Osteocyte (in vitro differentiated cells): ENCODE data around the gene SLC7A8. TPM values are rescaled to one million over a fixed set of nuclear protein-coding genes. Genes with fewer than 3 reads are reported as not detected.

ENCODE experiments used
- DNase-seq: peaks from one replicate; pipeline ENCODE4 v3.0.0; 2021; ENCODE audit warnings: mixed read lengths; ENCODE audit not compliant: unreplicated experiment; ENCODE audit errors: extremely low spot score
- H3K27ac Mint-ChIP-seq: one replicate; pipeline ENCODE4 v1.8.0; 2021; ENCODE audit warnings: mild to moderate bottlenecking, mixed read lengths; ENCODE audit not compliant: unreplicated experiment
- H3K27me3 Mint-ChIP-seq: one replicate; pipeline ENCODE4 v1.8.0; 2021; ENCODE audit warnings: mixed read lengths; ENCODE audit not compliant: unreplicated experiment
- H3K36me3 Mint-ChIP-seq: one replicate; pipeline ENCODE4 v1.8.0; 2021; ENCODE audit warnings: mixed read lengths; ENCODE audit not compliant: unreplicated experiment
- H3K4me1 Mint-ChIP-seq: one replicate; pipeline ENCODE4 v1.8.0; 2021; ENCODE audit warnings: mixed read lengths; ENCODE audit not compliant: unreplicated experiment
- H3K4me3 Mint-ChIP-seq: one replicate; pipeline ENCODE4 v1.8.0; 2021; ENCODE audit warnings: mild to moderate bottlenecking, moderate library complexity, mixed read lengths; ENCODE audit not compliant: unreplicated experiment
- H3K9me3 Mint-ChIP-seq: one replicate; pipeline ENCODE4 v1.8.0; 2021; ENCODE audit warnings: mixed read lengths; ENCODE audit not compliant: unreplicated experiment
- total RNA-seq: library from RNA; stranded (reverse); gene quantifications from 2 replicates; pipeline ENCODE4 v1.2.1, GENCODE V29; 2021
- TF ChIP-seq, protein P1 (sequence below): fragments of 200-600 bp; sonication (generic); IDR thresholded peaks from 2 replicates; pipeline ENCODE4 v1.5.0; 2021; ENCODE audit warnings: antibody characterized with exemption, mild to moderate bottlenecking, moderate library complexity

The SLC7A8 gene
- total RNA-seq, 1 donor from 2014 or later: 0.75 TPM

- H3K4me3 Mint-ChIP-seq: no peak overlapping the region
- peaks cover 43% of the 10 kb centered on the region for H3K27me3 Mint-ChIP-seq
- no peaks in the 10 kb centered on the region for H3K9me3 Mint-ChIP-seq
- no peak for DNase-seq
- no peaks in the 10 kb centered on the region for H3K36me3 Mint-ChIP-seq
- peaks cover 5% of the 10 kb centered on the region for H3K4me1 Mint-ChIP-seq
- H3K27ac Mint-ChIP-seq: no peak overlapping the region
- TF ChIP-seq, protein P1, sequence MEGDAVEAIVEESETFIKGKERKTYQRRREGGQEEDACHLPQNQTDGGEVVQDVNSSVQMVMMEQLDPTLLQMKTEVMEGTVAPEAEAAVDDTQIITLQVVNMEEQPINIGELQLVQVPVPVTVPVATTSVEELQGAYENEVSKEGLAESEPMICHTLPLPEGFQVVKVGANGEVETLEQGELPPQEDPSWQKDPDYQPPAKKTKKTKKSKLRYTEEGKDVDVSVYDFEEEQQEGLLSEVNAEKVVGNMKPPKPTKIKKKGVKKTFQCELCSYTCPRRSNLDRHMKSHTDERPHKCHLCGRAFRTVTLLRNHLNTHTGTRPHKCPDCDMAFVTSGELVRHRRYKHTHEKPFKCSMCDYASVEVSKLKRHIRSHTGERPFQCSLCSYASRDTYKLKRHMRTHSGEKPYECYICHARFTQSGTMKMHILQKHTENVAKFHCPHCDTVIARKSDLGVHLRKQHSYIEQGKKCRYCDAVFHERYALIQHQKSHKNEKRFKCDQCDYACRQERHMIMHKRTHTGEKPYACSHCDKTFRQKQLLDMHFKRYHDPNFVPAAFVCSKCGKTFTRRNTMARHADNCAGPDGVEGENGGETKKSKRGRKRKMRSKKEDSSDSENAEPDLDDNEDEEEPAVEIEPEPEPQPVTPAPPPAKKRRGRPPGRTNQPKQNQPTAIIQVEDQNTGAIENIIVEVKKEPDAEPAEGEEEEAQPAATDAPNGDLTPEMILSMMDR: no peak
Observed at GRCh38 chr14:23125933-23126524, 57.4 kb downstream of the SLC7A8 start.

DNA sequence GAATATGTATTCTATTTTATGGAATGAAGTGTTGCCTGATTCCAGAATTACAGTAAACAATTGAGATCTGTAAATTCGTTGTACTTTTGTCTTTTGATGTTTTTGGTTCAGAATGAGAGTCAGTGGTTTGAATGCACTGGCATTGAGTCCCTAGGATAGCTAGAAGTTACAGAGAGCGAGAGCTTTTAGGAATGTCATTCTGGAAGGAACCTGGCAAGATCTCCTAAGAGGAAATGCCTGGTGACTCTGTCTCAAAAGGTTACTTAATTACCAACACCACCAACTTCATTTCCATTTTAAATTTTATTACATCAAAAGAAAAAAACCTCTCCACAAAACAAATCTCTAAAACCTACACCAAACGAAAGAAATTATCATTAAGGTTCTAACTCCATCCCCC lies 58.4 kb downstream of the SLC7A8 start:
- DNase-seq: no peak
- no peak overlapping the region for H3K4me3 Mint-ChIP-seq
- no peaks in the 10 kb centered on the region for H3K36me3 Mint-ChIP-seq
- no peaks in the 10 kb centered on the region for H3K9me3 Mint-ChIP-seq
- no peak overlapping the region for H3K27ac Mint-ChIP-seq
- H3K4me1 Mint-ChIP-seq: peaks cover 7% of the 10 kb centered on the region
- H3K27me3 Mint-ChIP-seq: peaks cover 33% of the 10 kb centered on the region
- TF ChIP-seq, protein P1: no peak

DNA sequence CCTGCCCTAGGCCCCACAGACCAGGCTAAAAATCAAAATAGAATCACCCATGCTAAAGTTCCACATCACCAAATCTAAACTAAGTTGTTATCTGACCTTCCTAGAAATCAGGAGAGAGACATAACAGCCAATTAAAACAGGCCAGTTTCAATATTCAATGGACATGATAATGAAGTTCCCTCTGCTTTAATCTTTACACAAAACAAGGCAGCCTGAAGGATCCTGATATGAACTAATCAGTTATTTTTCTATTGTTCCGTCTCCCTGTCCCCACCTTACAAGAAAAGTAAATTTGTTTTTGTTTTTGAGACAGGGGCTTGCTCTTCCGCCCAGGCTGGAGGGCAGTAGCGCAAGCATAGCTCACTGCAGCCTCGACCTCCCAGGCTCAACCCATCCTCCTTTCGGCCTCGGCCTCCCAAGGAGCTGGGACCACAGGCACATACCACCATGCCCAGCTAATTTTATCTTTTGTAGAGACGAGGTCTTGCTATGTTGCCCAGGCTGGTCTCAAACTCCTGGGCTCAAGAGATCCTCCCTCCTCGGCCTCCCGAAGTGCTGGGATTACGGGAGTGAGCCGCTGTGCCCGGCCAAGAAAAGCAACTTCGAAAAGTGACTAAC lies 59.0 kb downstream of the SLC7A8 start:
- DNase-seq: no peak
- Mint-ChIP-seq H3K27ac (no peak overlapping the region), H3K4me1 (peaks cover 7% of the 10 kb centered on the region), H3K36me3 (no peaks in the 10 kb centered on the region), H3K27me3 (peaks cover 27% of the 10 kb centered on the region), H3K4me3 (no peak overlapping the region), H3K9me3 (no peaks in the 10 kb centered on the region)
- TF ChIP-seq, protein P1: no peak

DNA sequence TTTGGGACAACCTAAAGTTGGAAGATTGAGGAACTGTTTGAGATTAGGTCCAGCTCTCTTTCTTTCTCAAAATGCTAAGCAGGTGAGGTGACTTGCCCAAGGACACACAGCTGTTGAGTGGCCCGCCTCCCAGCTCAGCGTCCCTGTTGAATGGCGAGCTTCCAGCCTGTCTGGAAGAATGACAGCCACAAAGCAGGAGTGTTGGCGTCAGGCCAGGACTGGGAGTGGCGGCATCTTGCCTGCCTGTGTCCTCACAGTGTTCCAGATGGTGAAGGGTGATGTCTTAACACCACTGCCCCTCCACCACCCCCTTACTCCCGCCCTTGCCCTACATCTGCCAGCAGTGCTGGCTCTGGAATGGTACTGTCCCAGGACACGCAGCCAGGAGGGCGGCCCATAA lies 60.0 kb downstream of the SLC7A8 start:
- H3K27ac Mint-ChIP-seq: no peak overlapping the region
- peaks cover 9% of the 10 kb centered on the region for H3K4me1 Mint-ChIP-seq
- H3K27me3 Mint-ChIP-seq: peaks cover 17% of the 10 kb centered on the region
- TF ChIP-seq, protein P1: no peak
- H3K4me3 Mint-ChIP-seq: no peak overlapping the region
- no peak for DNase-seq
- no peaks in the 10 kb centered on the region for H3K9me3 Mint-ChIP-seq
- no peaks in the 10 kb centered on the region for H3K36me3 Mint-ChIP-seq

DNA sequence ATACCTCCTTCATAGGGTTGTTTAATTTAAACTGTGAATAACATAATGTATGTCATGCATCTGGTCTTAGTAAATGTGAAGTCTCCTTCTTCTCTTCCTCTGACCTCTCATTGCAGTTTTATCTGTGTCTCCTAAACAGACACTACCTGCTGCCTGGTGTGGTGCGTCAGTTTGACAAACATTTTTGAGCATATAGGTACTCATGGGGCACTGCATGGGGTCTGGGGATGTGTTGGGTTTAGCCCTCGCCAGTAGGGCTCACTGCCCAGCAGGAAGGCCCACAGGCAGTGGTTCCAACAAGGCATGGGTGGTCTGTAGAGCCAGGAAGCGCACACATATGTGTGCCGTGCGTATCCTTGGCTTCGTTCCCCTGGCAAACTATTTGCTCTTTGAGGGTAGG lies 61.4 kb downstream of the SLC7A8 start:
- H3K27me3 Mint-ChIP-seq: peaks cover 17% of the 10 kb centered on the region
- H3K27ac Mint-ChIP-seq: no peak overlapping the region
- TF ChIP-seq, protein P1: no peak
- no peaks in the 10 kb centered on the region for H3K36me3 Mint-ChIP-seq
- no peak overlapping the region for H3K4me3 Mint-ChIP-seq
- no peaks in the 10 kb centered on the region for H3K9me3 Mint-ChIP-seq
- peaks cover 9% of the 10 kb centered on the region for H3K4me1 Mint-ChIP-seq
- no peak for DNase-seq
